GM18502 (cell line): ENCODE data around the gene C6orf136.

Source experiments
- ATAC-seq: cut with Tn5 transposase; IDR thresholded peaks from one replicate; pipeline ENCODE4 v1.9.1; 2021; ENCODE audit warnings: mild to moderate bottlenecking; ENCODE audit not compliant: unreplicated experiment, poor library complexity

Gene C6orf136, protein sequence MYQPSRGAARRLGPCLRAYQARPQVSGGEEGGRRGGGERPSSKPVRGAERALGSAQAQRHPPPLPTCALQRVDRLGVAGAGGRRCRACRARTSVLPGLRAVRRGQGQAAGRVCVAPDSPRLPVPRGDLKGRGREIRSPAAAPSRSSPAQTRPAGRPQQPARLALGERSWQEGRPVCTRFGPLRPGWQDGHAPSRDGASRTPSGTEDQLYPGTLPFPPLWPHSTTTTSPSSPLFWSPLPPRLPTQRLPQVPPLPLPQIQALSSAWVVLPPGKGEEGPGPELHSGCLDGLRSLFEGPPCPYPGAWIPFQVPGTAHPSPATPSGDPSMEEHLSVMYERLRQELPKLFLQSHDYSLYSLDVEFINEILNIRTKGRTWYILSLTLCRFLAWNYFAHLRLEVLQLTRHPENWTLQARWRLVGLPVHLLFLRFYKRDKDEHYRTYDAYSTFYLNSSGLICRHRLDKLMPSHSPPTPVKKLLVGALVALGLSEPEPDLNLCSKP

DNA sequence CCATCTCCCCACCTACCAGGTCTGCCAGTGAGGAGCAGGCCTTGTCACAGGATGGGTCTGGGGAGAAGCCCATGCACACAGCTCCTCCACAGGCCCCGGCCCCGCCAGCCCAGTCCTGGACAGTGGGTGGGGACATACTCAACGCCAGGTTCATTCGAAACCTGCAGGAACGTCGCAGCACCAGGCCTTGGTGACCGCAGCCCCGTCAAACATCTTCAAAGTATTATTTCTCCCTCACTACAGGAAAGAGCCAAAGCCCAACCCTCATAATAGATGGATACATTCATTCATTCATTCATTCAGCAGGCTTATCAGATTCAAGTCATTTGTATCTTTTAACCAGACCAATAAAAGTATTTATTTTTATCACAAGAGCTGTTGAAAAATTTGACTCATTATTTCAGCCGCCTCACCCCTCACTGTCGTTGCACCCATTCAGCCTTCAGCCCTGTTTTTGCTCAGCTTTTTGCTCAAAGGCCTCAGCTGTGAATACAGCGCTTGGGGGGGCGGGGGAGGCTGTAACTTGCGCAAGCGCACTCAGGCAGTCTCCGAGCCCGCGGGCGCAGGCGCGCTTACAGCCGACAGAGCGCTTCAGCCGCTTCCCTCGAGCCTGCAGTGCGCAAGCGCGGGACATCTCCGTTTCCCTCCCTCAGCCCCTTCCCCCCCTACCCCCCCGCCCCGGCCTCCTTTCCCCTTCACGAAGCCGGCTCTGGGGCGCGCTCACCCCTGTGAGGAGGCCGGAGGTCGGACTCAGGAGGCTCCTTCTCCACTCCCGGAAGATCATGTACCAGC lies at the start of gene C6orf136:
Gene C6orf136 (plus strand): TSS at position 684 of the 792 bp plus-strand sequence. CDS start 99 bp downstream, at position 783.
- ATAC-seq, result peak; percentile 49

DNA sequence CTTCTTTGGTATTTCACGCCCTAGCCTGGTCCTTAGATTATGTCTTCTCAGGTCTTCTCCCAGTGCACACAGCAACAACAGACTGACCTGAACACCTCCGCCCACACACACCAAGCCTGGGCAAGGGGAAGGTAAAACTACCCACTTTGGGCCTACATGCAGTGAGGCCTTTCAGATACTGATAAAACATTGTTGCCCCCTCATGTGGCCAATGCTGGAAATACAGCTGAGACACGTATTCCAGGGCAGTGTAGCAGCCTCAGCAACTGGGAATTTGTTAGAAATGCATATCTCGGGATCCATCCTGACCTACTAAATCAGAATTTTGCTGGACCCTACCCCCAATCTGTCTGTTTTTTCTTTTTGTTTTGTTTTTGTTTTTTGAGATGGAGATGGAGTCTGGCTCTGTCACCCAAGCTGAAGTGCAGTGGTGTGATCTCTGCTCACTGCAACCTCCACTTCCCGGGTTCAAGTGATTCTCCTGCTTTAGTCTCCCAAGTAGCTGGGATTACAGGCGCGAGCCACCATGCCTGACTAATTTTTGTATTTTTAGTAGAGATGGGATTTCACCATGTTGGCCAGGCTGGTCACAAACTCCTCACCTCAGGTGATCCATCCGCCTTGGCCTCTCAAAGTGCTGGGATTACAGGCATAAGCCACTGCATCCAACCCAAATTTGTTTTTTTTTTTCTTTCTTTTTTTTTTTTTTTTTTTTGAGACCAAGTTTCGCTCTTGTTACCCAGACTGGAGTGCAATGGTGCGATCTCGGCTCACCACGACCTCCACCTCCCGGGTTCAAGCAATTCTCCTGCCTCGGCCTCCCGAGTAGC lies 49.4 kb upstream of the C6orf136 start:
- ATAC-seq, result peak; percentile 58

DNA sequence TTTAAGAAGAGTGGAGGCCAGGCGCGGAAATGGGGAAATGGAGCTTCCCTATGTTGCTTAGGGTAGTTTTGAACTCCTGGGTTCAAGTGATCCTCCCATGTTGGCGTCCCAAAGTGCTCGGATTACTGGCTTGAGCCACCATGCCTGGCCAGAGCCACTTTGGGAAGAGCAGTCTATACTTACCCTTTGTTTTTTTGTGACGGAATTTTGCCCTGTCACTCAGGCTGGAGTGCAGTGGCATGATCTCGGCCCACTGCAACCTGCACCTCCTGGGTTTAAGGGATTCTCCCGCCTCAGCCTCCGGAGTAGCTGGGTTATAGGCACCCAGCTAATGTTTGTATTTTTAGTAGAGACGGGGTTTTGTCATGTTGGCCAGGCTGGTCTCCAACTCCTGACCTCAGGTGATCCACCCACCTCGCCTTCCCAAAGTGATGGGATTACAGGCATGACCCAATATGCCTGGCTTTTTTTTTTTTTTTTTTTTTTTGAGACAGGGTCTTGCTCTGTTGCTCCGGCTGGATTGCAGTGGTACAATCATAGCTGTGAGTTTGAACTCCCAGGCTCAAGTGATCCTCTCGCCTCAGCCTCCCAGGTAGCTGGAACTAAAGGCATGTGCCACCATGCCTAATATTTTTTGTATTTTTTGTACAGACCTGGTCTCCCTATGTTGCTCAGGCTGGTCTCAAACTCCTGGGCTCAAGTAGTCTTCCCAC lies 47.9 kb upstream of the C6orf136 start:
- no peak for ATAC-seq

DNA sequence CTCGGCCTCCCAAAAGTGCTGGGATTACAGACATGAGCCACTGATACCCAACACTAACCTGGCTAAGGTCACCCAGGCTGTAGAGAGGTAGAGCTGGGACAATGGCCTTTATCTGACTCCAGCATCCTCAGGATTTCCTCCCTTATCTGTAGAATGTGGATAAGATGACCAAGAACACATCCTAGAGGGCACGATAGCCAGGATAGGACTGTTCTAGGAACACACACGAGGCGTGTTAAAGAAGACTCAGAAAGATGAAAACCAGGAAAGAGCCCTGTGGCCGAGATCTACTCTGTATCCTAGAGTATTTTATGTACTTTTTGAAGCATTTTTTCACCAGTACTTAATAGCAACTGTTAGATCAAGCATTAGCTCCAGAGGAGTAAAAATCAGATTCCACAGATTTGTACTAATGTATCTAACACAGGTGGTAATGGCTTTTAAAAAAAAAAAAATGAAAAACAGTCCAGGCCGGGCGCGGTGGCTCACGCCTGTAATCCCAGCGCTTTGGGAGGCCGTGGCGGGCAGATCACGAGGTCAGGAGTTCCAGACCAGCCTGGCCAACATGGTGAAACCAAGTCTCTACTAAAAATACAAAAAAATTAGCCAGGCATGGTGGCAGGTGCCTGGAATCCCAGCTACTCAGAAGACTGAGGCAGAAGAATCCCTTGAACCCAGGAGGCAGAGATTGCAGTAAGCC lies 47.2 kb upstream of the C6orf136 start:
- no peak for ATAC-seq

DNA sequence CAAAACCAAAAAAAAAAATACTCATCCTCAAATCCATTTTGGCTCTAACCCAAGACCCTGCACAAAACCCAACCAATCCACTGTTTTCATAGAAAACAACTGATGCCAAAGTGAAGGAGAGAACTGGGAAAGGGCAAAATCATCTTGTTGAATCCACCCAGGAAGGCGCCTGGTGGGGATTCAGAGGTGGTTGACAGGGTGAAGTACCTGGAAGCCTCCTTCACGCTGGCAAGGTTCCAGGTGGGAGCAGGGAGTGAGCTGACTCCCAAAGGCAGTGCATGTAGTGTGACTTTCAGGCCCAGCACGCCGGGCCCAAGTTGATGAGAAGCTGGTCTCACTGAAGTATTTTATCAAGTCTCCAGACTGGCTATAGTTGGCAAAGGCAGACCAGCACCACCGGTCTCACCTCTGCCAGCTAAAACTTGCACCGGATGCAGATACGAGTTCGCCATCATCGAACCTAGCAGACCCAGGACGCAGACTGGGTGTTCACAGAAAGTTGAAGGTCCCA lies 46.4 kb upstream of the C6orf136 start:
- no peak for ATAC-seq

DNA sequence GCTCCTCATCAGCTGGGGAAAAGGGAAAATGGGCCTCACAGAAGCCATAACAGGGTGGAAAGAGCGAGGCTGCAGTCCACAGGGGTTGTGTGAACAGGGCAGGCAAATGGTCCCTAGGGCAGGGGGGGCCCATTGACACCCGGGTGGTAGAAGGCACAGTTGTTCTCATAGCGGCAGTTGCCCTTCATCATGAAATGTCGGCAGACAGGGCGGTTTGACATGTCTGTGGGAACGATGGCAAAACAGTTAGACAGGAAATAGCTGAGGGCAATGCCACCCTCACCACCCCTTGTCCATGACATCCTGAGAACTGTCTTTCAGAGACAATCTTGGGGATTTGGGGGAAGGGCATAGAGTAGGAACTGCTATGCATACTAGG lies 45.5 kb upstream of the C6orf136 start:
- no peak for ATAC-seq

DNA sequence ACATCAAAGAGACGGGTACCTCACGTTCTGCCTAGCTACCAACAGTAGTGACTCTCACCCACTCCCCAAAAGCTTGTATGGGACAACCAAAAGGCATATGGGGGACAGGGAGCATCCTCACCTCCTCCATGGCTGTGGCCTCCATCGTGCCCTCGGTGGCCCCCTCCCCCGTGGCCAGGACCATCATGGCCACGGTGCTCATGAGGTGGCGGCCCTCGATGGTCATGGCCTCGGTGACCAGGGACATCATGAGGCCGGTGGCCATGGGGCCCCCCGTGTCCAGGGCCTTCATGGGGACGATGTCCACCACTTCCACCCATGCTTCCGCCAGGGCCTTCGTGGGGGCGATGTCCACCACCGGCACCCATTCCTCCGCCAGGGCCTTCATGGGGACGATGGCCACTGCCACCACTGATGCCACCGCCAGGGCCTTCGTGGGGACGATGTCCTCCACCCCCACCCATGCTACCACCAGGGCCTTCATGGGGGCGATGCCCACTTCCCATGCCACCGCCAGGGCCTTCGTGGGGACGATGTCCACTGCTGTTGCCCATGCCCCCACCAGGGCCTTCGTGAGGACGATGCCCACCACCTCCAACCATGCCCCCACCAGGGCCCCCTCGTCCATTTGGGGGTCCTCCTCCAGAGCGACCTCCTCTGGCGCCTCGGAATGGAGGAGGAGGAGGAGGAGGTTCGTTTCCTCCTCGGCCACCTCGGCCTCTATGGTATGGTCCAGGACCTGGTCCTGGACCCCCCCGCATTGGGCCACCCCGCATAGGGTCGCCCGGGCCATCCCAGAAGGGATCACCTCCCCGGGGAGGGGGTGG lies 44.9 kb upstream of the C6orf136 start:
- no peak for ATAC-seq

DNA sequence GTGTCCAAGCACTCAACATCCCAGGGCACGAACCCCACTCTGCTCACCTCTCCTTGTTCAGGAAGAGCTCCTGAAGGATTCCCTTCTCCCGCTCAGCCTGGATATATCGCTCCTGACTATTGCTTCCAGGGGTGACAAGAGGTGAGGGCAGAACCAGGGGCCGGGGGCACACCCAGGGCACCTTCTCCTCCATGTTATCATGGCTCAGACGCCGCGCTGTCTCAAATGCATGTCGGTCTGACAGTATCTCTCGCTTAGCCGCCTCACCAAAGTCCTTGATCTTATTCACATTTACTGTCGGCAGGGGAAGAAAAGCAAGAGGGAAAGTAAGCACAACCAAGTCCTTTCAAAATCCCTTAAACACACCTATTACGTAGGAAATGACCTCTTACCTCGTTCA lies 43.0 kb upstream of the C6orf136 start:
- no peak for ATAC-seq

DNA sequence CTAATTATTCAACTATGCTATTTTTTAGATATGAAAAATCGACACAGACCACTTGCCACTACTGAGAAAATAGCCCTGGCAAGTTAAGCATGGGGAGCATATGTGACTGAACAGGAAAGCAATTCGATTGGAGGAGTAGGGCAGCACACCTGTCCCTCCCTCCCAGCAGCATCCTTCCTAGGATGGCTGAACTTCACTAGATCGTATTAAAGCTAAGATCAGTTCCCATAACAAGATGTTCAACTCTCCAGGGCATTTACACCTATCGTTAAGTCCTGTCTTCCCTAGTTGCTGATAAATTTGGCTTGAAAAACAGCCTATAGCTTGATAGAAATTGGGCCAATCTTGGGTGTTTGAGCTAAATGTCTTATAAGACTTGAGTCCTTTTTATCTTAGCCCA lies 36.9 kb upstream of the C6orf136 start:
- ATAC-seq, result no peak

DNA sequence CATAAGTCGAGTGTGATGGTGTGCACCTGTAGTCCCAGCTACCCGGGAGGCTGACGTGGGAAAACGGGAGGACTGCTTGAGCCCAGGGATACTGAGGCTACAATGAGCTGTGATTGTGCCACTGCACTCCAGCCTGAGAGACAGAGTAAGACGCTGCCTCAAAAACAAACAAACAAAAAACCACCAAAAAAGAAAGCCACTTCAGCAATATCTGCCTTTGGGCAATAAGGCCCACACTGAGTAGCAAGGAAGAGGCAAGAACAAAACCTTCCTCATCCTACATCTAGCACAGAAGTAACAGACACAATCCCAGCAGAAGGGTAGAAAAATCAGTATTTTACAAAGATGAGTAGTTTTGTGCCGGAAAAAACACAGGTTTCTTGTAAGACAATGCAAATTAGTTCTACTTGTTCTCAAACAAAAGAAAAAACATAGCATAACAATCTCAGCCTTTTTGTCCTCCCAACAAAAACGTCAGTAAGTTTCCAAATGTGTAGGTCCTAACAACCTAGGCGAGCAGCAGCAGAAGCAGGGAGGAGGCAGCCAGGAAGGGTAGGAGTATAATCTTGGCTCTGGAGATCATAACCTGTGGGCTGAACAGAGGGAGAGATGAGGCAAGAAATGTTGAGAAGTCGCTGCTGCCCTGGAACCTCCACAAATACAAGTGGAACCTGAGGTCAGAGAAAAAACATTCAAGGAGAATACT lies 35.6 kb upstream of the C6orf136 start:
- no peak for ATAC-seq

DNA sequence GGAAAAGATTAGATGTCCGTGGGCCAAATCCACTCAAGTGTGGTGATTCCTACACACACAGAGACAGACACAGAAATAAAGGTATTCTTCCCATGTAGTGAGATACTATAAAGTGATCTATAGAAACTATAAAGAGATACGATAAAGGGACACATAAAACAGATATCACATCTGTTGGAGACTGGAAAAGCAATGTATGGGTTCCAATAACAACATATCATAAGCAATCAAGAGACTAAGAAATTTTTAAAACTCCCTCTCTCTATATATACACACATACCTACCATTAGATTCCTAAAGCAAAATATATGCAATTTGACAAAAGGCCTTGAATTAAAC lies 35.1 kb upstream of the C6orf136 start:
- ATAC-seq, result no peak

DNA sequence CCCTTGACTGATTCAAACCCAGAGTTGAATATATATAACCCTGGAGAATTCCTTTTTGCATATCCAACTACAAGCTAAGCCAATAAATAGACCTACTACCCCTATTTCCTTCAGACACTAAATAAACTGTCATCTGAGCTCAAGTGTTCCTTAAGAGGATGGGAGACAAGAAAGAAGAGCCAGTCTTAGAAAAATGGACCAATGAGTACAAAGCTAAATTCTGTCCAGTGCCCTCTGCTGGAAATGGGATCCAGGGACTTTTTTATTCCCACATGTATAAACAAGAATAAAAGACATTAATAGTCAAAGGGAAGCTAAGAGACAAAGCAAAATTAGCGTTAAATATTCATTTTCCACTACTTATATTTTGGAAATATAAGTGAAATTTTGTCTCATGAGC lies 34.7 kb upstream of the C6orf136 start:
- no peak for ATAC-seq

DNA sequence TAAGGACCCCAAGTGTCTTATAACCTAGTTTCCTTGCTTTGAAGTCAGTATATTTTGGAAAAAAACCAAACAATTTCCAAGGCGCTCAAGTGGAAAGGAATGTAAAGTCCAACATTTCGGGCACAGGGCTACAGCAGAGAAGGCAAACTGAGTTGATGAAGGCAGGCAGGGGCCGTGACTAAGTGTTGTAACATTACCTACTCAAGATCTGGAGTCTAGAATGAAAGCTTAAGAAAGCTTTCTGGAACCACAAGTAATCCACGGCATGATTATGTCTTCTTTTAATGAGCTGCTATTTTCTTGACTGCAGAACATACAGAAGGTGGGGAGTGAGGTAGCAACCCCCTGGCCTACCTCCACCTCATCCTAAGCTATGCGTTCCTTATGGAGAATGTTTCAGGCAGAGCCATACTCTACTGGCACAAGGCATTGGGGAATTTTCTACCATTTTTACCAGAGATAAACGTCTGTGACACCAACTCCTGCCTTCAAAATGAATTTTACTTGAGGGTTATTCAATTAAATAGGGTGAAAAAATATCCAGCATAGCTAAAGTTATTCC lies 34.2 kb upstream of the C6orf136 start:
- ATAC-seq, result no peak

DNA sequence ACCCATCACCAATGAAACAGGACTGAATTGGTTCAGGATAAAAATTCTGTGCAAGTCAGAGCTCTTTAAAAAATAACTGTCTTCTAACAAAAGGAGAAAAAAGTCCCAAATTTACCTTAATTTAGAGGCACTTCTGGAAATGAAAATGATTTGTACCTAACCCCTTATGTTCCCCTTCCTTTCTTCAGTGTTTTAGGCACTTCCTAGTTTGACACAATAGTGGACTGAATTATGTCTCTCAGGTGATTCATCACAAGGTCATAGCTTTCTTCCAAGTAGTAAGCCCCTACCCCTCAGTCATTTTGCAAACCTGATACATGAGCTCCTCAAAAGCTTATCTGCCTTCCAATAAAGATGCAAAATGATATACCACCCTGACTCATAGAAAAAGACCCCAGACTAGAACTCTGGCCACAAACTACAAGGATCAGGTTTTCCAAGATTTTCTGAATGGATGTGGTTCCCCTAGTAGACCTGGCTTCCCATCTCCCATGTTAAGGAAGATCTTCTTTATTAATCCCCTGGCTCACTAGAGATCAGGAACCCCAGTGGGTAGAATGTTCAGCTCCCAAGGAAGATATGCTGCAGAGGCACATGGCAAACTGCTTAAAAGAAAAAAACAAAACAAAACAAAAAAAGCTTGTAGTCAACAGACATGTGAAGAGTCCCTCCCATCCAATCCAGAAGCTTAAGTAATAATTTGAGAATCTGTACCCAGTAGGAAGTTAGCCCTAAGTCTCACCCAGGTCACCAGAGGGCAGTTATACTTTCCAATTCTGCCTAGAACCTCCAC lies 33.5 kb upstream of the C6orf136 start:
- ATAC-seq, result no peak

DNA sequence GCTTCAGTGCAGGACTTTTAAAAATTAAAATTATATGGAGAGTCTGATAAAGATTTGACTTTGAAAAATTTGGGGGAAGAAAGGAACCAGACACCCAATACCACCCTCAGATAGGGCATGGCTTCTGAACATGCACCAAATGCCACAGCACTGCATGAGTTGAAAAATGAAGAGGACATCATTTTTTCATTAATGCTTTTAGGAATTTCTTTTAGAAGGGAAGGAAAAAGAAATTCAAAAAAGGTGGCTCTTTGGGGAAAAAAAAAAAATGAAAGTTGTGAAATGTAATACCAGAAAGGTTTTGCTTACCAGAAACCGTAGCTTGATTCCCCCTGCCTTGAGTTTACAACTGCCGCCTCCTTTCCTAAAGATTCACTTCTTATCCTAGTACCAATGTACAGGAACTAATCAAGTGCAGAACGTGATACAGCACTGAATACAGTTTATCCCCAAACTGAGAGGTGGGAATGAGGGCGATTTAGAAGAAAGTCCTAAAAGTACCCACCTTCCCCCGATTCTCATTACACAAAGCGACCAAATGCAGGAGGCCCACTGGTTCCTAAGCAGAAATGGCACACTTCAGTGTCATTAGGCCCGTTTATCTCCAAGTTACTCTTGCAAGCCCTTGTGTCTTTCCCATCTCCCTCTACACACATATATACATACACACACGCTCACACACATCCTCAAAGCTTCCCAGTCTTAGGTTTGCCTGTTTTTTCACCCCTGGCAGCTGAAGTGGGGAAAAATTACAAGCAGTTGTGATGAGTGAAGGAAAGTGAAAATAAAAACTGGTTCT lies 32.7 kb upstream of the C6orf136 start:
- ATAC-seq, result no peak

DNA sequence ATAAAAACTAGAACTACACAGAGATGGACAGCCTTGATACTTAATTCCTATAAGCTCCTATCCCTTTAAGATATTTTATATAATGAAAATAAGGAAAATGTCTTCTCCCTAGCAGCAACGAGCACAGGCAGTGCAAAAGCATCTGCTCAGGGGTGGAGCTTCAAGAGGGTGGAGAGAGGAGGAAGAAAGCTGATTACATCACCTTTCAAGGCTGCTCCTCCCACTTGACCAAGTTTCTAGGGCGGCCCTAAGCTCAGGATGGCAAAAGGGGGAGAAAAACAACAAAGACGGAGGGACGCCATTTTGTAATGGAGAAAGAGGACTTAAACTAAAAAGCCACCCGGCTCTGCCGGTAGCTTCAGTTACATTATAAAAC lies 32.1 kb upstream of the C6orf136 start:
- peak; percentile 51 for ATAC-seq
